ENCODE measurements around the gene PRRC2B. TPM values are rescaled to one million over a fixed set of nuclear protein-coding genes. Genes with fewer than 3 reads are reported as not detected.

The PRRC2B gene
- total and polyA plus RNA-seq, 4 donors, result 10.3 to 44.3 (median 27.0) TPM

DNA sequence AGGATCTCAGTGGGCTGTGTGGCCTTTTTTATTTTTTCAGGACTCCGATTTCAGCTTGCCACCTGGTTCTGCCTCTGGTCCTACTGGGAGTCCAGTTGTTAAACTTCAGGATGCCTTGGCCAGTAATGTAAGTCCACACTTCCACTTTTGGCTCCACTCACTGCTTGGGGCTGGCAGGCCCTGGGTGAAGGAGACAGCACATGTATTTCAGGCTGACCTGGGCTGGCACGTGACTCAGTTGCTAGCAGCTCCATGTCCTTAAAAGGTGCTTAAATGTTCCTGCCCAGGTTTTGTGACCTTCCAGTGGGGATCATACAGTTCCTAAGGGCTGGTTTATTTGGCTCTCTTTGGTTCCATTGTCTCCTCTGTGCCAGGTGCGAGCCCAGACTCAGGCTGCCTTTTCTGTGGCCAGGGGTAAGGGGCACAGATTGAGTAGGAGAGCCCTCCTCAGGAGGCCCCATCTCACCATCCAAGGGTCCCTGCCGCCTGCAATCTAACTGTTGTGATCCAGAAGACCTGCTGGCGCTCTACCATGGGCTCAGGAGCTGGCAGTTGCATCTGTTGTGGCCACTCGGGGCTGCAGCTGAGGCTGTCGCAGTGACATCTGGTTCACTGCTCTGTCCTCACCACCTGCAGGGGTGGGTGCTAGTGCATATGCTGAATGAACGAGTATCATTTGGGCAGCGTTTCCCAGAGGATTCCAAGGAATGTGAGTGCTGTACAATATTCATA, 89.6 kb downstream of the PRRC2B start:
- no peak overlapping the region for H3K4me3 ChIP-seq (ENCODE audit: low read depth in 1 of 3, low read length in 3 of 3)
- DNase-seq (ENCODE audit: low spot score), result no peak
- no peak overlapping the region for H3K27ac ChIP-seq (ENCODE audit: low read depth in 1 of 2, low read length in 2 of 2)
- TF ChIP-seq, protein P1, sequence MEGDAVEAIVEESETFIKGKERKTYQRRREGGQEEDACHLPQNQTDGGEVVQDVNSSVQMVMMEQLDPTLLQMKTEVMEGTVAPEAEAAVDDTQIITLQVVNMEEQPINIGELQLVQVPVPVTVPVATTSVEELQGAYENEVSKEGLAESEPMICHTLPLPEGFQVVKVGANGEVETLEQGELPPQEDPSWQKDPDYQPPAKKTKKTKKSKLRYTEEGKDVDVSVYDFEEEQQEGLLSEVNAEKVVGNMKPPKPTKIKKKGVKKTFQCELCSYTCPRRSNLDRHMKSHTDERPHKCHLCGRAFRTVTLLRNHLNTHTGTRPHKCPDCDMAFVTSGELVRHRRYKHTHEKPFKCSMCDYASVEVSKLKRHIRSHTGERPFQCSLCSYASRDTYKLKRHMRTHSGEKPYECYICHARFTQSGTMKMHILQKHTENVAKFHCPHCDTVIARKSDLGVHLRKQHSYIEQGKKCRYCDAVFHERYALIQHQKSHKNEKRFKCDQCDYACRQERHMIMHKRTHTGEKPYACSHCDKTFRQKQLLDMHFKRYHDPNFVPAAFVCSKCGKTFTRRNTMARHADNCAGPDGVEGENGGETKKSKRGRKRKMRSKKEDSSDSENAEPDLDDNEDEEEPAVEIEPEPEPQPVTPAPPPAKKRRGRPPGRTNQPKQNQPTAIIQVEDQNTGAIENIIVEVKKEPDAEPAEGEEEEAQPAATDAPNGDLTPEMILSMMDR (IDR thresholded peaks at IDR 0.05; ENCODE audit: low read depth, low read length, missing input control), result no peak
- TF ChIP-seq EGR1 (IDR thresholded peaks at IDR 0.05; ENCODE audit: low read depth in 2 of 2), result no peak
- no peak for TF ChIP-seq SP1 (IDR thresholded peaks at IDR 0.05)
- TF ChIP-seq RAD21 (IDR thresholded peaks at IDR 0.05), result no peak
- no peak for TF ChIP-seq GABPA (IDR thresholded peaks at IDR 0.05 in 1 of 2, conservative IDR thresholded peaks at IDR 0.05 in 1 of 2)
- no peak for TF ChIP-seq TAF1 (conservative IDR thresholded peaks at IDR 0.05)
- TF ChIP-seq HNF4A (conservative IDR thresholded peaks at IDR 0.05), result no peak
- TF ChIP-seq HNF4G (IDR thresholded peaks at IDR 0.05), result no peak
- no peak for TF ChIP-seq FOXA1 (IDR thresholded peaks at IDR 0.05)
- TF ChIP-seq, protein P2, sequence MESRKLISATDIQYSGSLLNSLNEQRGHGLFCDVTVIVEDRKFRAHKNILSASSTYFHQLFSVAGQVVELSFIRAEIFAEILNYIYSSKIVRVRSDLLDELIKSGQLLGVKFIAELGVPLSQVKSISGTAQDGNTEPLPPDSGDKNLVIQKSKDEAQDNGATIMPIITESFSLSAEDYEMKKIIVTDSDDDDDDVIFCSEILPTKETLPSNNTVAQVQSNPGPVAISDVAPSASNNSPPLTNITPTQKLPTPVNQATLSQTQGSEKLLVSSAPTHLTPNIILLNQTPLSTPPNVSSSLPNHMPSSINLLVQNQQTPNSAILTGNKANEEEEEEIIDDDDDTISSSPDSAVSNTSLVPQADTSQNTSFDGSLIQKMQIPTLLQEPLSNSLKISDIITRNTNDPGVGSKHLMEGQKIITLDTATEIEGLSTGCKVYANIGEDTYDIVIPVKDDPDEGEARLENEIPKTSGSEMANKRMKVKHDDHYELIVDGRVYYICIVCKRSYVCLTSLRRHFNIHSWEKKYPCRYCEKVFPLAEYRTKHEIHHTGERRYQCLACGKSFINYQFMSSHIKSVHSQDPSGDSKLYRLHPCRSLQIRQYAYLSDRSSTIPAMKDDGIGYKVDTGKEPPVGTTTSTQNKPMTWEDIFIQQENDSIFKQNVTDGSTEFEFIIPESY (IDR thresholded peaks at IDR 0.05), result no peak
- no peak for TF ChIP-seq FOXA2 (IDR thresholded peaks at IDR 0.05)
- TF ChIP-seq YY1 (IDR thresholded peaks at IDR 0.05), result no peak
- TF ChIP-seq, protein P3, sequence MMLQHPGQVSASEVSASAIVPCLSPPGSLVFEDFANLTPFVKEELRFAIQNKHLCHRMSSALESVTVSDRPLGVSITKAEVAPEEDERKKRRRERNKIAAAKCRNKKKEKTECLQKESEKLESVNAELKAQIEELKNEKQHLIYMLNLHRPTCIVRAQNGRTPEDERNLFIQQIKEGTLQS (IDR thresholded peaks at IDR 0.05), result no peak
- TF ChIP-seq, protein P4, sequence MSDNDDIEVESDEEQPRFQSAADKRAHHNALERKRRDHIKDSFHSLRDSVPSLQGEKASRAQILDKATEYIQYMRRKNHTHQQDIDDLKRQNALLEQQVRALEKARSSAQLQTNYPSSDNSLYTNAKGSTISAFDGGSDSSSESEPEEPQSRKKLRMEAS (IDR thresholded peaks at IDR 0.05), result no peak
- peaks cover 31 to 95% (median 78%) of the 10 kb centered on the region in 4 donors for H3K36me3 ChIP-seq (ENCODE audit: control insufficient read depth in 4 of 4, insufficient read depth in 3 of 4, low read depth in 1 of 4, low read length in 3 of 4)
- H3K9ac ChIP-seq (ENCODE audit: low read depth in 1 of 2, low read length in 2 of 2), result no peak overlapping the region
- no peaks in the 10 kb centered on the region for H3K27me3 ChIP-seq (ENCODE audit: control insufficient read depth in 4 of 4, insufficient read depth in 4 of 4, low read length in 3 of 4)
- no peaks in the 10 kb centered on the region for H3K4me1 ChIP-seq (ENCODE audit: control insufficient read depth in 4 of 4, insufficient read depth in 4 of 4, low read length in 3 of 4)
- 93% methylated on average over 9 of the region's 9 CpGs for WGBS
- no peaks in the 10 kb centered on the region for H3K9me3 ChIP-seq (ENCODE audit: control insufficient read depth in 4 of 4, low read length in 3 of 4)

DNA sequence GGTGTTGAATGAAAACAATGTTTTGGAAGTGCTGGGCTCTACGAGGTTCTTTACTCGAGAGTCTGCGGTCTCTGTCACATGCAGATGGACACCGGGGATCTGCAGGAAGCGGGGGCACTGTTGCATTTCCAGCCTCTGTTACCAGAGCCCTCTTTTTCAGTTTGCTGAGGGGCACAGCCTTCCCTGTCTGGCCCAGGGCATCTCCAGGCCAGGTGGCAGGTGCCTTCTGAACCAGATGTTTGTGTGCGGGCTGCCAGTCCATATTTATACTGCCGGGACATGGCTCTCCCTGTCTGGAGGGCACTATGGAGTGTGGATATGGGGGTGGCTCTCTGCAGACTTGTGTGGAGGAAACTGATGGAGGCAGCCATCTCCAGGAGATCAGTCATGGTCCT, 90.2 kb downstream of the PRRC2B start:
- Histone ChIP-seq H3K4me1 (ENCODE audit: control insufficient read depth in 4 of 4, insufficient read depth in 4 of 4, low read length in 3 of 4) (no peaks in the 10 kb centered on the region), H3K4me3 (ENCODE audit: low read depth in 1 of 3, low read length in 3 of 3) (no peak overlapping the region), H3K27me3 (ENCODE audit: control insufficient read depth in 4 of 4, insufficient read depth in 4 of 4, low read length in 3 of 4) (no peaks in the 10 kb centered on the region), H3K9me3 (ENCODE audit: control insufficient read depth in 4 of 4, low read length in 3 of 4) (no peaks in the 10 kb centered on the region), H3K27ac (ENCODE audit: low read depth in 1 of 2, low read length in 2 of 2) (no peak overlapping the region), H3K36me3 (ENCODE audit: control insufficient read depth in 4 of 4, insufficient read depth in 3 of 4, low read depth in 1 of 4, low read length in 3 of 4) (peaks cover 35 to 95% (median 77%) of the 10 kb centered on the region in 4 donors), H3K9ac (ENCODE audit: low read depth in 1 of 2, low read length in 2 of 2) (no peak overlapping the region)
- TF ChIP-seq YY1 (IDR thresholded peaks at IDR 0.05) (no peak), RXRA (IDR thresholded peaks at IDR 0.05) (no peak), FOXA1 (IDR thresholded peaks at IDR 0.05) (no peak), JUND (IDR thresholded peaks at IDR 0.05) (no peak), SP1 (IDR thresholded peaks at IDR 0.05) (no peak), RAD21 (IDR thresholded peaks at IDR 0.05) (no peak), EGR1 (IDR thresholded peaks at IDR 0.05; ENCODE audit: low read depth in 2 of 2) (no peak), HNF4A (conservative IDR thresholded peaks at IDR 0.05) (no peak)
- TF ChIP-seq, protein P5, sequence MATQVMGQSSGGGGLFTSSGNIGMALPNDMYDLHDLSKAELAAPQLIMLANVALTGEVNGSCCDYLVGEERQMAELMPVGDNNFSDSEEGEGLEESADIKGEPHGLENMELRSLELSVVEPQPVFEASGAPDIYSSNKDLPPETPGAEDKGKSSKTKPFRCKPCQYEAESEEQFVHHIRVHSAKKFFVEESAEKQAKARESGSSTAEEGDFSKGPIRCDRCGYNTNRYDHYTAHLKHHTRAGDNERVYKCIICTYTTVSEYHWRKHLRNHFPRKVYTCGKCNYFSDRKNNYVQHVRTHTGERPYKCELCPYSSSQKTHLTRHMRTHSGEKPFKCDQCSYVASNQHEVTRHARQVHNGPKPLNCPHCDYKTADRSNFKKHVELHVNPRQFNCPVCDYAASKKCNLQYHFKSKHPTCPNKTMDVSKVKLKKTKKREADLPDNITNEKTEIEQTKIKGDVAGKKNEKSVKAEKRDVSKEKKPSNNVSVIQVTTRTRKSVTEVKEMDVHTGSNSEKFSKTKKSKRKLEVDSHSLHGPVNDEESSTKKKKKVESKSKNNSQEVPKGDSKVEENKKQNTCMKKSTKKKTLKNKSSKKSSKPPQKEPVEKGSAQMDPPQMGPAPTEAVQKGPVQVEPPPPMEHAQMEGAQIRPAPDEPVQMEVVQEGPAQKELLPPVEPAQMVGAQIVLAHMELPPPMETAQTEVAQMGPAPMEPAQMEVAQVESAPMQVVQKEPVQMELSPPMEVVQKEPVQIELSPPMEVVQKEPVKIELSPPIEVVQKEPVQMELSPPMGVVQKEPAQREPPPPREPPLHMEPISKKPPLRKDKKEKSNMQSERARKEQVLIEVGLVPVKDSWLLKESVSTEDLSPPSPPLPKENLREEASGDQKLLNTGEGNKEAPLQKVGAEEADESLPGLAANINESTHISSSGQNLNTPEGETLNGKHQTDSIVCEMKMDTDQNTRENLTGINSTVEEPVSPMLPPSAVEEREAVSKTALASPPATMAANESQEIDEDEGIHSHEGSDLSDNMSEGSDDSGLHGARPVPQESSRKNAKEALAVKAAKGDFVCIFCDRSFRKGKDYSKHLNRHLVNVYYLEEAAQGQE (IDR thresholded peaks at IDR 0.05), result no peak
- TF ChIP-seq, protein P2 (IDR thresholded peaks at IDR 0.05), result no peak
- TF ChIP-seq, protein P1 (IDR thresholded peaks at IDR 0.05; ENCODE audit: low read depth, low read length, missing input control), result no peak
- TF ChIP-seq, protein P3 (IDR thresholded peaks at IDR 0.05), result no peak
- WGBS, result 96% methylated on average over 7 of the region's 7 CpGs
- no peak for DNase-seq (ENCODE audit: low spot score)

All from liver (tissue), 9 donors.